SK-N-SH (cell line): ENCODE measurements around the gene CLEC12A. TPM values are rescaled to one million over a fixed set of nuclear protein-coding genes. Genes with fewer than 3 reads are reported as not detected.
A peak's percentile ranks its signal among the peaks of the same experiment; 100 is the strongest.

ENCODE experiments used
- CTCF ChIA-PET: fragments of 300-600, 350-600 bp; formaldehyde crosslinking; extraction: SDS; loops from one replicate; lab custom pipeline; 2021; lab: Yijun Ruan, JAX
- POLR2A ChIA-PET: fragments of 350-600 bp; sonication (Branson Sonifier 250); formaldehyde crosslinking; extraction: SDS; loops from one replicate; lab custom pipeline; 2020; ENCODE audit warnings: antibody characterized with exemption, inconsistent platforms; lab: Yijun Ruan, JAX
- DNase-seq: peaks from one replicate; pipeline ENCODE4 v3.0.0; 2012
- H2AFZ ChIP-seq: fragments of 200-600 bp; sonication (generic); 2 replicates; pipeline ENCODE4 v1.8.1; 2016; ENCODE audit warnings: antibody characterized with exemption, mild to moderate bottlenecking, low read depth
- H3F3A ChIP-seq: fragments of 200-600 bp; sonication (generic); replicated peaks from 2 replicates; pipeline ENCODE3; 2016; ENCODE audit warnings: antibody characterized with exemption, mild to moderate bottlenecking; ENCODE audit not compliant: insufficient read depth
- H3K27ac ChIP-seq, 2 experiments: fragments of 200-500 bp in 1 of 2; fragments of 200-600 bp in 1 of 2; sonication (Bioruptor generic) in 1 of 2; sonication (generic), shearing (Covaris generic) in 1 of 2; 2 replicates each; pipeline versions ENCODE4 v1.5.1 to v1.6.1; 2014 to 2016; ENCODE audit warnings: low read depth in 2 of 2, inconsistent platforms in 1 of 2, low read length in 1 of 2, mild to moderate bottlenecking in 1 of 2, mixed read lengths in 1 of 2
- H3K27me3 ChIP-seq: fragments of 200-600 bp; sonication (generic), shearing (Covaris generic); 2 replicates; pipeline ENCODE4 v1.6.1; 2016; ENCODE audit warnings: mixed run types; ENCODE audit not compliant: insufficient read depth
- H3K36me3 ChIP-seq, 2 experiments: fragments of 200-500 bp in 1 of 2; fragments of 200-600 bp in 1 of 2; sonication (Bioruptor generic) in 1 of 2; sonication (generic) in 1 of 2; replicated peaks in 1 of 2; 2 replicates each; pipeline versions ENCODE3 to v1.5.1; 2014 to 2016; ENCODE audit warnings: low read length in 1 of 2, mild to moderate bottlenecking in 1 of 2; ENCODE audit not compliant: insufficient read depth in 2 of 2, control insufficient read depth in 1 of 2
- H3K4me1 ChIP-seq, 2 experiments: fragments of 200-500 bp in 1 of 2; fragments of 200-600 bp in 1 of 2; sonication (Bioruptor generic) in 1 of 2; sonication (generic), shearing (Covaris generic) in 1 of 2; 2 replicates each; pipeline versions ENCODE4 v1.5.1 to v1.6.1; 2014 to 2016; ENCODE audit warnings: low read depth in 1 of 2, low read length in 1 of 2, mixed run types in 1 of 2; ENCODE audit not compliant: insufficient read depth in 2 of 2, control insufficient read depth in 1 of 2
- H3K4me2 ChIP-seq: fragments of 200-600 bp; sonication (generic), shearing (Covaris generic); 2 replicates; pipeline ENCODE4 v1.6.1; 2017; ENCODE audit warnings: mixed run types
- H3K4me3 ChIP-seq, 2 experiments: fragments of 200-500 bp in 1 of 2; fragments of 200-600 bp in 1 of 2; sonication (Bioruptor generic) in 1 of 2; sonication (generic), shearing (Covaris generic) in 1 of 2; 2 replicates each; pipeline versions ENCODE4 v1.5.1 to v1.8.1; 2014 to 2016; ENCODE audit warnings: low read depth in 2 of 2, inconsistent platforms in 1 of 2, low read length in 1 of 2, mild to moderate bottlenecking in 1 of 2, mixed read lengths in 1 of 2, moderate library complexity in 1 of 2
- H3K79me2 ChIP-seq: fragments of 200-600 bp; sonication (generic); 2 replicates; pipeline ENCODE4 v1.8.1; 2017; ENCODE audit warnings: mild to moderate bottlenecking; ENCODE audit not compliant: insufficient read depth
- H3K9ac ChIP-seq: fragments of 200-600 bp; sonication (generic); 2 replicates; pipeline ENCODE4 v1.6.1; 2017; ENCODE audit warnings: mixed run types
- H3K9me2 ChIP-seq: fragments of 200-600 bp; sonication (generic); 2 replicates; pipeline ENCODE4 v1.6.1; 2017; ENCODE audit warnings: mixed run types
- H3K9me3 ChIP-seq: fragments of 200-600 bp; sonication (generic); 2 replicates; pipeline ENCODE4 v1.6.1; 2017; ENCODE audit warnings: mixed run types, mild to moderate bottlenecking, moderate library complexity
- H4K20me1 ChIP-seq: fragments of 200-600 bp; sonication (generic); 2 replicates; pipeline ENCODE4 v1.6.1; 2017; ENCODE audit warnings: mild to moderate bottlenecking, mixed run types; ENCODE audit not compliant: insufficient read depth
- CHD2 ChIP-seq: fragments of 150-350 bp; IDR thresholded peaks from 2 replicates; pipeline ENCODE4 v1.6.1; 2018; ENCODE audit warnings: low read length; ENCODE audit not compliant: partially characterized antibody
- CTCF ChIP-seq: fragments of 200-600 bp; sonication (generic); IDR thresholded peaks from 2 replicates; pipeline ENCODE4 v1.6.1; 2017; ENCODE audit warnings: antibody characterized with exemption, mild to moderate bottlenecking, moderate library complexity
- ELF1 ChIP-seq: IDR thresholded peaks from 2 replicates; pipeline ENCODE4 v1.4.0; 2012
- EP300 ChIP-seq, 2 experiments: IDR thresholded peaks; 2 replicates each; pipeline versions ENCODE4 v1.4.0 to v1.6.1; 2012; ENCODE audit warnings: borderline replicate concordance in 1 of 2, low read depth in 1 of 2, low read length in 1 of 2
- EZH2phosphoT487 ChIP-seq: fragments of 200-600 bp; sonication (generic); IDR thresholded peaks from 2 replicates; pipeline ENCODE4 v1.6.1; 2017; ENCODE audit warnings: low read depth, mixed run types, mild to moderate bottlenecking, antibody characterized with exemption, moderate library complexity, borderline replicate concordance
- FOXJ3 ChIP-seq: sonication (generic); formaldehyde crosslinking; IDR thresholded peaks from 2 replicates; pipeline ENCODE4 v1.5.1; 2020; ENCODE audit warnings: mild to moderate bottlenecking, missing genetic modification reagents
- IRF3 ChIP-seq: fragments of 150-350 bp; IDR thresholded peaks from 2 replicates; pipeline ENCODE4 v1.6.1; 2016; ENCODE audit warnings: mild to moderate bottlenecking, low read depth, low read length
- JUND ChIP-seq: IDR thresholded peaks from 2 replicates; pipeline ENCODE4 v1.4.0; 2012
- MEF2A ChIP-seq: IDR thresholded peaks from 2 replicates; pipeline ENCODE4 v1.4.0; 2012; ENCODE audit warnings: low read depth, borderline replicate concordance
- NFIC ChIP-seq: IDR thresholded peaks from 2 replicates; pipeline ENCODE4 v1.4.0; 2012; ENCODE audit warnings: borderline replicate concordance
- NRF1 ChIP-seq: IDR thresholded peaks from 2 replicates; pipeline ENCODE4 v1.6.1; 2012; ENCODE audit warnings: low read depth, mild to moderate bottlenecking, low read length
- PBX3 ChIP-seq: IDR thresholded peaks from 2 replicates; pipeline ENCODE4; 2012
- SMC3 ChIP-seq: IDR thresholded peaks from 2 replicates; pipeline ENCODE4 v1.6.1; 2012; ENCODE audit warnings: low read depth, low read length, improper control_type of control experiment
- TAF1 ChIP-seq: IDR thresholded peaks from 2 replicates; pipeline ENCODE4 v1.6.1; 2012; ENCODE audit warnings: low read depth, mild to moderate bottlenecking, low read length, moderate library complexity, borderline replicate concordance
- TCF12 ChIP-seq: IDR thresholded peaks from 2 replicates; pipeline ENCODE4 v1.4.0; 2012
- TEAD4 ChIP-seq: IDR thresholded peaks from 2 replicates; pipeline ENCODE4 v1.4.0; 2012; ENCODE audit warnings: mild to moderate bottlenecking, borderline replicate concordance; ENCODE audit not compliant: insufficient read depth
- USF2 ChIP-seq: fragments of 150-350 bp; IDR thresholded peaks from 2 replicates; pipeline ENCODE4 v1.6.1; 2017; ENCODE audit warnings: antibody characterized with exemption, low read length, low read depth, borderline replicate concordance
- ZBTB33 ChIP-seq: IDR thresholded peaks from 2 replicates; pipeline ENCODE4 v1.4.0; 2012; ENCODE audit warnings: low read depth, borderline replicate concordance
- WGBS: methylation state at CpG from one replicate; pipeline ENCODE4 v1.1.6; 2017; ENCODE audit warnings: low lambda C conversion rate; 5-methylcytosine and 5-hydroxymethylcytosine counted together
- polyA plus RNA-seq, 3 experiments: library from polyadenylated mRNA; depleted of rRNA; stranded (reverse); fragments of >200 nt; gene quantifications; 2 replicates each; pipeline ENCODE4 v1.2.3, GENCODE V29; 2012

Gene CLEC12A
- polyA plus RNA-seq, 1 of the 3 experiments (the other 2 are of a cell fraction): not detected

GRCh38 chr12:9922429-9922828, 48.8 kb upstream of the CLEC12A start:
- Histone ChIP-seq H3K79me2 (no peaks in the 10 kb centered on the region), H3K9ac (no peak overlapping the region), H3K27me3 (no peaks in the 10 kb centered on the region), H3K4me2 (no peak overlapping the region), H4K20me1 (no peaks in the 10 kb centered on the region), H3F3A (no peaks in the 10 kb centered on the region), H3K4me3 (no peak overlapping the region), H3K9me2 (no peaks in the 10 kb centered on the region), H3K27ac (no peak overlapping the region), H2AFZ (no peak overlapping the region), H3K36me3 (no peaks in the 10 kb centered on the region), H3K4me1 (no peaks in the 10 kb centered on the region; a peak in 1 of 4 replicates), H3K9me3 (no peaks in the 10 kb centered on the region)
- ChIA-PET CTCF (interaction anchor here (0.7 kb wide), 1 partner anchor 172 kb away, joined by 3 read pairs; no protein-coding TSS in a partner anchor), POLR2A (no interaction called here)
- TF ChIP-seq CHD2 (no peak), PBX3 (no peak), ELF1 (no peak), TAF1 (no peak), ZBTB33 (no peak), TEAD4 (no peak), NRF1 (no peak), NFIC (no peak), FOXJ3 (CRISPR knock-in tag) (no peak), JUND (no peak), MEF2A (no peak), IRF3 (no peak), TCF12 (no peak)
- WGBS: 6% methylated on average over 1 of the region's 1 CpG
- DNase-seq: no peak

DNA sequence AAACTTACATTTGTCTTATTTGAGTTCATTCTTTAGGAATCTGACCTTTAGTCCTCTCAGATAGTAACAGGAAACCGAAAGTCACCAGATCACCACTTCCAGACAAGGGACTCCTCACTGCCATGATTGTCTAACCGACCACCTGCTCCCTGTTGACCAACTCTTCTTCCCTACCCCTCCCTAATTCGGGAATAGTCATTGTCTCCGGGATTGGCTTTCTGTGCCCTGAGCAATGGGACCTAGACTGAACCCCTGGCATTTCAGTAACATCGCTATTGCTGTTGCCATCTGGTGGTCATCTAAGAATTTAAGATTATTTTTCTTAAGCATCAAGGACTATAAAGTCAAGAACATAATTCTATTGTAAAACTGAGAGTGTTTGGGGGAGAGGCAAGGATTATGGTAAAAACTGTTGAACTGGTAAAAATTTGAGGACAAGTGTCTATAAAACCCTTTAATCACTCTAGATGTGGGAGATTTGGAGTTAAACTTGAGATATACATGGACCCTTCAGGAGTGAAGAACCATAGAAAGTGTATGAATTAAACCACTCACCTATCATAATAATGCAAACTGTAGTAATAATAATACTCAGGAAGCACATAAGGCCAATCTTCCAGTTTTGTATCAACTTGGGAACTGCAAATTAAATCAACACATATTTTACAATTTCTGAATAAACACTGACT, 45.4 kb upstream of the CLEC12A start:
- Histone ChIP-seq H3K4me1 (no peaks in the 10 kb centered on the region; a peak in 1 of 4 replicates), H3K9me3 (no peaks in the 10 kb centered on the region), H3K79me2 (no peaks in the 10 kb centered on the region), H4K20me1 (no peaks in the 10 kb centered on the region), H3K27me3 (peaks cover 9% of the 10 kb centered on the region; the same call in 1 of the 2 replicates), H3K9ac (no peak overlapping the region), H3K9me2 (no peaks in the 10 kb centered on the region), H2AFZ (0 out of 2 replicates have a peak overlapping the region, but pooled peaks have one; percentile 9), H3K36me3 (no peaks in the 10 kb centered on the region), H3K4me2 (peak overlapping the region; percentile 61; the same call in 1 of the 2 replicates), H3F3A (no peaks in the 10 kb centered on the region), H3K27ac (no peak overlapping the region), H3K4me3 (peak overlapping the region in 1 of 2 experiments; percentile 44; a peak in 2 of 4 replicates)
- WGBS: 4% methylated on average over 5 of the region's 5 CpGs
- CTCF ChIA-PET: interaction anchor here (0.8 to 1.5 kb wide), 4 partner anchors 175 to 195 kb away, joined by 3 to 6 read pairs (median 3); no protein-coding TSS in a partner anchor
- POLR2A ChIA-PET: no interaction called here
- peak; percentile 7 for DNase-seq
- no peak for TF ChIP-seq IRF3
- no peak for TF ChIP-seq EP300 (IDR thresholded peaks at IDR 0.05; ENCODE audit: borderline replicate concordance in 1 of 2, low read depth in 1 of 2, low read length in 1 of 2)
- TF ChIP-seq MEF2A: no peak
- no peak for TF ChIP-seq NFIC
- TF ChIP-seq EZH2phosphoT487: no peak
- peak; percentile 64 for TF ChIP-seq CTCF
- peak; percentile 45; the same call in 1 of the 2 replicates for TF ChIP-seq SMC3
- TF ChIP-seq ELF1: no peak
- no peak for TF ChIP-seq USF2
- TF ChIP-seq JUND: no peak
